Mammary microvascular endothelial cell (primary cell): ENCODE results near the gene ZNF474. TPM values are rescaled to one million over a fixed set of nuclear protein-coding genes. Genes with fewer than 3 reads are reported as not detected.

ENCODE experiments used
- total RNA-seq: library from RNA; depleted of rRNA; stranded (reverse); fragments of >200 nt; gene quantifications from 2 replicates; pipeline ENCODE4 v1.2.3, GENCODE V29; 2015

ZNF474 gene
- total RNA-seq, result not detected in 2 replicates

GRCh38 chr5:122129306-122129705, at the start of gene ZNF474:
Gene ZNF474, plus strand, starts transcription at chr5:122129546. Its CDS starts 22,445 bp downstream, at chr5:122151991.

Other genes with a start within 250 kb of the ZNF474 start
- gene SRFBP1, start 167.6 kb upstream of the ZNF474 start, total RNA-seq, result 14.6 and 16.6 TPM in 2 replicates
- 13.7 and 18.3 TPM in 2 replicates for gene LOX, start 51.3 kb upstream of the ZNF474 start, total RNA-seq
- 5.7 and 8.9 TPM in 2 replicates for gene SNCAIP, start 182.7 kb downstream of the ZNF474 start, total RNA-seq